Activated naive CD4-positive, alpha-beta T cell treated with anti-CD3 and anti-CD28 coated beads, Interleukin-2, amount 10 ng/mL, durations not matched to agents 7 days and 5 days (primary cell): Measurements from ENCODE around the gene SEPTIN10.
"Not testable (repeated sequence)": the region's sequence is repeated elsewhere in the genome, so short reads cannot be mapped to it uniquely, and the experiment has no call there.

Experiments used
- CTCF ChIA-PET: fragments of 350-600 bp; sonication (Branson Sonifier 250); formaldehyde crosslinking; loops from one replicate; lab custom pipeline; 2021; ENCODE audit warnings: antibody characterized with exemption; lab: Charles Lee
- DNase-seq: peaks from one replicate; pipeline ENCODE4 v3.0.0-alpha.2; 2020
- H3K27ac Mint-ChIP-seq: one replicate; pipeline ENCODE4 v1.8.0; 2021; ENCODE audit warnings: mild to moderate bottlenecking, moderate library complexity, mixed read lengths
- H3K27me3 Mint-ChIP-seq: one replicate; pipeline ENCODE4 v1.8.0; 2021; ENCODE audit warnings: mild to moderate bottlenecking, mixed read lengths
- H3K36me3 Mint-ChIP-seq: one replicate; pipeline ENCODE4 v1.8.0; 2021; ENCODE audit warnings: mixed read lengths
- H3K4me1 Mint-ChIP-seq: one replicate; pipeline ENCODE4 v1.8.0; 2021; ENCODE audit warnings: mixed read lengths
- H3K4me3 Mint-ChIP-seq: one replicate; pipeline ENCODE4 v1.8.0; 2021; ENCODE audit warnings: mild to moderate bottlenecking, moderate library complexity, mixed read lengths
- H3K9me3 Mint-ChIP-seq: one replicate; pipeline ENCODE4 v1.8.0; 2021; ENCODE audit warnings: mixed read lengths

Gene SEPTIN10

DNA sequence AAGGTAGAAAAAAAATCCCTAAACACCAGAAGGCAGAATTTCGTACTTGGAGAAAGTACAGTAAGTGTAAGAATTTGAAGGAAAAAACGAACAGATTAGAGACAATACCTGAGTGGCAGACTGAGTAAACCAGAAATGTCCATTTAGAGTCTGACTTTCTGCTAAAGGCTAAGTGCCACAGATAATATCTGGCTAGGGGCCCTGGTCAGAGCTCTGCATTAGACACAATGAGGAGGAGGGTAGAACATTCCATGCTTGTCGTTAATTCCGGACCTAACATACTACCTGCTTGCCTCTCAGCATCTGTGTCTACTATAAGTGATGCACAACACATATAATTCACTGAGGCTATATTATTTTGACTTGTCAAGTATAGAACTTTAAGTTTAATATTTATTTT, 18.1 kb downstream of the SEPTIN10 start:
- CTCF ChIA-PET, result no interaction called here
- Mint-ChIP-seq H3K36me3 (no peaks in the 10 kb centered on the region), H3K4me3 (no peak overlapping the region), H3K9me3 (no peaks in the 10 kb centered on the region), H3K4me1 (no peaks in the 10 kb centered on the region), H3K27ac (no peak overlapping the region), H3K27me3 (peaks cover 9% of the 10 kb centered on the region)
- no peak for DNase-seq

DNA sequence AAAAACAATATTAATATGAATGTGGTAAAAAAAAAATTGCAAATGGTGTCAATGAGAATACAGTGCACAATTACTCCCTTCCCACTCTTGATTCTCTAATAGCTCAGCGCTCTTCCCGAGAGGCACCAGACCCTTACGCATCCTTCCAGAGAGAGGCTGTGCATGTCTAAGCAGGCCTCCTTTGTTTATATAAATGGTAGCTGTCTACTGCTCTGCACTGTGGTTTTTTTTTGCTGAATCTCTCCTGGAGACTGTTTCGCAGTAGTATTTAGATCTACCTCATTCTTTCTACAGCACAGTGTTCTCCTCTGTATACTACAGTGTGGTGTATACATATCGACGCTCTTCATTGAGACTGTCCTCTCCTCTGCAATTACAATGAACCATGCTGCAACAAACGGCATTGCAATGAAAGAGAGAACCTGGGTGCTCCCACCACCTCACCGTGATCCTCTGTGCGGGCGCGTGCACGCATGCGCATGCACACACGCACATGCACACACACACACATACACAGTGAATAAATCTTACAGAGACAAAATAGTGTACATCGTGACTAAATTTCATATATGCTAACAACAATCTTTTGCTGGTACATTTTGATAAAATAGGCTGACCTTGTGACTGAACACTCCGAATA, 19.4 kb downstream of the SEPTIN10 start:
- no peak overlapping the region for H3K4me3 Mint-ChIP-seq
- peaks cover 7% of the 10 kb centered on the region for H3K27me3 Mint-ChIP-seq
- no peaks in the 10 kb centered on the region for H3K36me3 Mint-ChIP-seq
- H3K27ac Mint-ChIP-seq, result no peak overlapping the region
- H3K9me3 Mint-ChIP-seq, result no peaks in the 10 kb centered on the region
- DNase-seq, result no peak
- no peaks in the 10 kb centered on the region for H3K4me1 Mint-ChIP-seq
- CTCF ChIA-PET, result no interaction called here

DNA sequence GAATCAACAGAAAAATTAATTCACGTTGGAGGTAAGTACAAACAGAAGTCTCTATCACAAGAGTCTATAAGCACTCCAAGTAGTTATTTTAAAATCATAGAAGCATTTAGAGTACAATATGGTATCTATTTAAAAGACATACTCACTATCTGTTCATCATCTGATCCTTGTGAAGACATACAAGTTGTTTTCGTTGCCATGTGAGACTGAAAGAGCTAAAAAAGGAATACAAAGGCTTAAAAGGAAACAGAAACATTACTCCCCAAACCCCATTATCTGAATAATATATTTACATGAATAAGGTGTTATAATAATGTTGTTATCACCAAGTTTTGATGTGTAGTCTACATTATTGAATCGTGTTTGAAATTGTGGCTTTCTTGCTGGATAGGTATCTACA, 20.9 kb downstream of the SEPTIN10 start:
- no peak overlapping the region for H3K27ac Mint-ChIP-seq
- H3K4me1 Mint-ChIP-seq, result no peaks in the 10 kb centered on the region
- H3K36me3 Mint-ChIP-seq, result no peaks in the 10 kb centered on the region
- no peaks in the 10 kb centered on the region for H3K9me3 Mint-ChIP-seq
- H3K4me3 Mint-ChIP-seq, result no peak overlapping the region
- H3K27me3 Mint-ChIP-seq, result peaks cover 4% of the 10 kb centered on the region
- no peak for DNase-seq
- CTCF ChIA-PET, result no interaction called here

DNA sequence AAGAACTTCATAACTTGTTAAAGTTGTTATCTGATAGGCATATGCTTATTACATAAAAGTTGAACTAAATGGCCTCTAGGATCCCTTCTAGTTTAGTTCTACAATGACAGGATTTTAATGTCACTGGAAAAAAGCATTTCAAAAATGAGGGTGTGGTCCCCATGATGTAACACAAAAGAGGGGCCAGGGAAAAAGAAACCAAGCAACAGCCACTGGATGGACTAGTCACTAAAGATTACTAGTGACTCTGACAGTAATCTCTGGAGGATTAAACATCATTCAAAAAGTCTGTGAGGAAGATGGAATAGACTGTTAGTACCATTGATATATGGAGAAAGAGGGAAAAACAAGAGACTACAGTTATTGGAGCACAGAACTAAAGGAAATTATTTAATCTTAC, 22.6 kb downstream of the SEPTIN10 start:
- no peak overlapping the region for H3K27ac Mint-ChIP-seq
- CTCF ChIA-PET, result no interaction called here
- no peak for DNase-seq
- H3K36me3 Mint-ChIP-seq, result no peaks in the 10 kb centered on the region
- no peaks in the 10 kb centered on the region for H3K9me3 Mint-ChIP-seq
- H3K4me3 Mint-ChIP-seq, result no peak overlapping the region
- H3K27me3 Mint-ChIP-seq, result peaks cover 4% of the 10 kb centered on the region
- H3K4me1 Mint-ChIP-seq, result no peaks in the 10 kb centered on the region

GRCh38 chr2:109586687-109587086, 27.1 kb downstream of the SEPTIN10 start:
- peaks cover 8% of the 10 kb centered on the region for H3K27me3 Mint-ChIP-seq
- no peak overlapping the region for H3K4me3 Mint-ChIP-seq
- no peak for DNase-seq
- H3K36me3 Mint-ChIP-seq, result no peaks in the 10 kb centered on the region
- no peak overlapping the region for H3K27ac Mint-ChIP-seq
- H3K9me3 Mint-ChIP-seq, result no peaks in the 10 kb centered on the region
- no peaks in the 10 kb centered on the region for H3K4me1 Mint-ChIP-seq
- CTCF ChIA-PET, result interaction anchor here (3.0 kb wide), 1 partner anchor 40 kb away, joined by 10 read pairs; no protein-coding TSS in a partner anchor

DNA sequence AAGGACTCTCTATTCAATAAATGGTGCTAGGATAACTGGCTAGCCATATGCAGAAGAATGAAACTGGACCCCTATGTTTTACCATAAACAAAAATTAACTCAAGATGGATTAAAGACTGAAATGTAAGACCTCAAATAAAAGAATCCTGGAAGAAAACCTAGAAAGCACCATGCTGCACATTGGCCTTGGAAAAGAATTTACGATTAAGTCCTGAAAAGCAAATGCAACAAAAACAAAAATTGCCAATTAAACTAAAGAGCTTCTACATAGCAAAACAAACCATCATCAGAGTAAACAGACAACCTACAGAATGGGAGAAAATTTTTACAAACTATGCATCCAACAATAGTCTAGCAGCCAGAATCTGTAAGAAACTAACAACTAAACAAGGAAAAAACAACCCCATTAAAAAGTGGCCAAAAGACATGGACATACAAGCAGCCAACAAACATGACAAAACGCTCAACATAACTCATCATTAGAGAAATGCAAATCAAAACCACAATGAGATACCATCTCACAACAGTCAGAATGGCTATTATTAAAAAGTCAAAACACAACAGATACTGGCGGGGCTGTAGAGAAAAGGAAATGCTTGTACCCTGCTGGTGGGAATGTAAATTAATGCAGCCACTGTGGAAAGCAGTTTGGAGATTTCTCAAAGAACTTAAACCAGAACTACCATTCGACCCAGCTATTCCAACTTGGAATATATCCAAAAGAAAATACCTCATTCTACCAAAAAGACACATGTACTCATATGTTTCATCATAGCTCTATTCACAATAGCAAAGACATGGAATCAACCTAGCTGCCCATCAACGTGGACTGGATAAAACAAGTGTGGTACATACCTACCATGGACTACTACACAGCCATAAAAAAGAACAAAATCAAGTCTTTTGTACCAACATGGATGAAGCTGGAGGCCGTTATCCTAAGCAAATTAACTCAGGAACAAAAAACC, 30.6 kb downstream of the SEPTIN10 start:
- CTCF ChIA-PET, result no interaction called here
- Mint-ChIP-seq H3K27ac (no peak overlapping the region), H3K9me3 (no peaks in the 10 kb centered on the region), H3K36me3 (no peaks in the 10 kb centered on the region), H3K4me3 (no peak overlapping the region), H3K4me1 (no peaks in the 10 kb centered on the region), H3K27me3 (peaks cover 4% of the 10 kb centered on the region)
- no peak for DNase-seq

GRCh38 chr2:109577630-109578029, 36.1 kb downstream of the SEPTIN10 start:
- H3K27me3 Mint-ChIP-seq, H3K4me3 Mint-ChIP-seq, CTCF ChIA-PET, H3K27ac Mint-ChIP-seq, H3K9me3 Mint-ChIP-seq, DNase-seq, H3K4me1 Mint-ChIP-seq, H3K36me3 Mint-ChIP-seq: not testable (repeated sequence)

DNA sequence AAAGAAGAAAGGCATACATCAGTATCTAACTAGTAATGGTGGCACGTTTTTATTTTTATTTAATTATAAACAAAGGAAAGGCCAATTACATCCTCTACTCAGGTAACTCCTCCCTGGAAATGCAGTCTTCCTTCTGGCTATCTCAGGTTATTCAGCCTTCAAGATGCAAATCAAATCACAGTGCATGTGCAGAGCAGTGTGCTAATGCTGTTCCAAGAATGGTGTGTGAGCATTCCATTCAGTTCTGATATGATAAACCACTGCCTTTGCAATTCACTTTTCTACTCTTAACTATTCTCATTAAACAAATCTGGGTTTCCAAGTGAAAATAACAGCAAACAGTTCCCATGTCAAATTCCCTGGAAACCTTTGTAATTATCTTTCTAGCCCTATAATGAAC, 38.4 kb downstream of the SEPTIN10 start:
- CTCF ChIA-PET, result interaction anchor here (0.8 kb wide), 1 partner anchor 29 kb away, joined by 5 read pairs; no protein-coding TSS in a partner anchor
- Mint-ChIP-seq H3K36me3 (no peaks in the 10 kb centered on the region), H3K9me3 (no peaks in the 10 kb centered on the region), H3K4me3 (no peak overlapping the region), H3K4me1 (no peaks in the 10 kb centered on the region), H3K27me3 (no peaks in the 10 kb centered on the region), H3K27ac (no peak overlapping the region)
- DNase-seq, result no peak

DNA sequence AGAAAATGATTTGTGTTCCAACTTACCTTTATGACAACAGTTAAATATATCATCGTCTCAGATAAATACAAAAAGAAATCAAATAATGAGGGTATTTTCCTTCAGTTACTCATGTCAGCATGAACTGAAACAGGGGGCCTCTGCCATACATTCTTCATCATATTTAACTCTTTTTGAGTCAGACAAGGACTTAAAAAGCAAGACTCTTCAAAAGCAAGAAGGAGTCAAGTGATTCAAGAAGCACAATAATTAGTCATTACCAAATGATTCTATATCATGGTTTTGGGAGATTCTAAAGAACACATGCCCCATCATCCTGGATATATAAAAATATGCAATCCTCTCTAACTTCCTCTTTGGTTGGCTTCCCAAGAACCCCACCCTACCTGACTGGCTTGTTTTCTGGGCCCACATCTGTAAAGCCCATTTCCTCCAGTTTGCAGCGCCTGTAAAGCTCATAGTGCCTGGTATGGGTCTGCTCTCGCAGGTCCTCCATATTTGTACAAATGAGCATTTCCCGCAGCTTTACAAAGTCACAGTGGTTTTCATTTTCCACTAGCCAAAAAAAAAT, 49.7 kb downstream of the SEPTIN10 start:
- Mint-ChIP-seq H3K4me1 (no peaks in the 10 kb centered on the region), H3K9me3 (no peaks in the 10 kb centered on the region), H3K4me3 (no peak overlapping the region), H3K36me3 (no peaks in the 10 kb centered on the region), H3K27ac (no peak overlapping the region), H3K27me3 (peaks cover 12% of the 10 kb centered on the region)
- CTCF ChIA-PET, result no interaction called here
- no peak for DNase-seq

DNA sequence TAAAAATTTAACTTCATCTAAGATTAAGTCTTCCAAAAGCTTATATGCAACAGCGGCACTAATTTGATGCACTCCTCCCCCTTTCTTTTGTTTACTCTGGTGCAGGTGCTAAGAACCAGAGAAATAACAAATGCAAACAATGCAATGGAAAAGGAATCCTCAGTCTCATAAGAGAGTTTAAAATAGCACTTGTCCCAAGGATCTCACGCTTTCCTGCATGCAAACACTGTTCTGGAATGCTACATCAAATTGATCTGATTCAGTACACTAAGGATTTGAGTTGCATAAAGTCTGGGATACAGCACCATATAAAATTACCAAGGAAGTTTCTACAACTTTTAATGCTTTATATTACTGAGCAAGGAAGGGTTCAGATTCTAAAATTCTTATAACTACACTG, 50.5 kb downstream of the SEPTIN10 start:
- H3K4me3 Mint-ChIP-seq, result no peak overlapping the region
- H3K4me1 Mint-ChIP-seq, result peaks cover 3% of the 10 kb centered on the region
- CTCF ChIA-PET, result no interaction called here
- no peaks in the 10 kb centered on the region for H3K36me3 Mint-ChIP-seq
- no peak overlapping the region for H3K27ac Mint-ChIP-seq
- H3K27me3 Mint-ChIP-seq, result peaks cover 10% of the 10 kb centered on the region
- H3K9me3 Mint-ChIP-seq, result no peaks in the 10 kb centered on the region
- no peak for DNase-seq

DNA sequence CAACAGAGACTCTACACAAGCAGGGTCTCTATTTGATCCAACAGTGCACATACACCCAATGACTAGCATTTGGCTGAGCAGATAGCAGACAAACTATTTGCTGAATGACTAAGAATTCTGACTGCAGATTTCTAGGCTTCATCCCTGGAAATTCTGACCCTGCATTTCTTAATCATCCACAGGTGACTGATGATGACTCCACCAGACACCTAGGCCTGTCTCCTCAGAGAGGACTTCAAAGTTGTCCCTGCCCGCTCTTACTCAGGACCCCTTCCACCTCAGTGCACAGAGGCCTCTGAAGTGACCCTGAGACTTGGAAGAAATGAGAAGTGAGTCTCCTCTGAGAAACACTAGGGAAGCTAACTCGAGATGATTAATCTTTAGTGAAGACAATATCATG, 51.3 kb downstream of the SEPTIN10 start:
- Mint-ChIP-seq H3K4me3 (no peak overlapping the region), H3K9me3 (no peaks in the 10 kb centered on the region), H3K36me3 (no peaks in the 10 kb centered on the region), H3K27me3 (peaks cover 7% of the 10 kb centered on the region), H3K27ac (no peak overlapping the region), H3K4me1 (peaks cover 3% of the 10 kb centered on the region)
- CTCF ChIA-PET, result no interaction called here
- no peak for DNase-seq

- Mint-ChIP-seq H3K4me1 (peaks cover 3% of the 10 kb centered on the region), H3K36me3 (no peaks in the 10 kb centered on the region), H3K4me3 (no peak overlapping the region), H3K27ac (no peak overlapping the region), H3K27me3 (peaks cover 11% of the 10 kb centered on the region), H3K9me3 (no peaks in the 10 kb centered on the region)
- DNase-seq, result no peak
- CTCF ChIA-PET, result interaction anchor here (1.0 to 1.2 kb wide), 2 partner anchors 14 kb away, joined by 4 to 6 read pairs; no protein-coding TSS in a partner anchor
Observed at GRCh38 chr2:109560265-109560664, 53.5 kb downstream of the SEPTIN10 start.

- no peak for DNase-seq
- Mint-ChIP-seq H3K4me3 (no peak overlapping the region), H3K27me3 (peaks cover 11% of the 10 kb centered on the region), H3K27ac (no peak overlapping the region), H3K36me3 (no peaks in the 10 kb centered on the region), H3K9me3 (no peaks in the 10 kb centered on the region), H3K4me1 (peaks cover 3% of the 10 kb centered on the region)
- CTCF ChIA-PET, result interaction anchor here (1.1 to 1.2 kb wide), 2 partner anchors 10 to 12 kb away, joined by 3 read pairs; no protein-coding TSS in a partner anchor
Observed at GRCh38 chr2:109558076-109558882, 55.5 kb downstream of the SEPTIN10 start.

GRCh38 chr2:109557309-109557708, 56.5 kb downstream of the SEPTIN10 start:
- peaks cover 3% of the 10 kb centered on the region for H3K4me1 Mint-ChIP-seq
- no peaks in the 10 kb centered on the region for H3K9me3 Mint-ChIP-seq
- H3K27me3 Mint-ChIP-seq, result peaks cover 7% of the 10 kb centered on the region
- H3K36me3 Mint-ChIP-seq, result no peaks in the 10 kb centered on the region
- CTCF ChIA-PET, result interaction anchor here (1.1 kb wide), 1 partner anchor 9 kb away, joined by 3 read pairs; no protein-coding TSS in a partner anchor
- no peak overlapping the region for H3K4me3 Mint-ChIP-seq
- DNase-seq, result no peak
- H3K27ac Mint-ChIP-seq, result no peak overlapping the region
